Thymus (tissue), 11 donors: ENCODE results near the gene CLTB. TPM values are rescaled to one million over a fixed set of nuclear protein-coding genes. Genes with fewer than 3 reads are reported as not detected.

Experiments used
- DNase-seq, 9 donors: peaks; one replicate each; pipeline ENCODE4 v3.0.0-alpha.2; 2013; ENCODE audit warnings: low spot score in 9 of 9, low read depth in 6 of 9, missing footprints in 1 of 9
- H3K27ac ChIP-seq, 2 donors: one replicate each; pipeline ENCODE4 v1.5.1; 2013; ENCODE audit warnings: control low read depth in 1 of 2, low read depth in 1 of 2, low read length in 1 of 2, mild to moderate bottlenecking in 1 of 2, moderate library complexity in 1 of 2
- H3K27me3 ChIP-seq, 2 donors: one replicate each; pipeline ENCODE4 v1.5.1; 2013; ENCODE audit warnings: low read length in 1 of 2; ENCODE audit not compliant: control insufficient read depth in 2 of 2, insufficient read depth in 1 of 2
- H3K36me3 ChIP-seq, 2 donors: one replicate each; pipeline ENCODE4 v1.5.1; 2013; ENCODE audit warnings: low read length in 1 of 2, mild to moderate bottlenecking in 1 of 2, moderate library complexity in 1 of 2; ENCODE audit not compliant: control insufficient read depth in 2 of 2, insufficient read depth in 2 of 2
- H3K4me1 ChIP-seq, 2 donors: one replicate each; pipeline ENCODE4 v1.5.1; 2013; ENCODE audit warnings: low read length in 2 of 2; ENCODE audit not compliant: control insufficient read depth in 2 of 2, insufficient read depth in 2 of 2
- H3K4me3 ChIP-seq, 2 donors: one replicate each; pipeline ENCODE4 v1.5.1; 2013; ENCODE audit warnings: low read length in 2 of 2, control low read depth in 1 of 2, mild to moderate bottlenecking in 1 of 2
- H3K9me3 ChIP-seq, 2 donors: one replicate each; pipeline ENCODE4 v1.5.1; 2013; ENCODE audit warnings: low read length in 1 of 2, mild to moderate bottlenecking in 1 of 2; ENCODE audit not compliant: control insufficient read depth in 2 of 2, insufficient read depth in 1 of 2
- WGBS: extraction: QIAGEN DNeasy Blood & Tissue Kit; methylation state at CpG from one replicate; pipeline ENCODE4 v1.1.7; 2013; 5-methylcytosine and 5-hydroxymethylcytosine counted together
- polyA plus RNA-seq: library from polyadenylated mRNA; stranded (reverse); fragments of 200-250 nt; gene quantifications from one replicate; pipeline ENCODE4 v1.2.3, GENCODE V29; 2013
- total RNA-seq: library from RNA; stranded (reverse); fragments of 120-200 nt; gene quantifications from one replicate; pipeline ENCODE4 v1.2.4, GENCODE V29; 2013
- donor health status: healthy.

Gene CLTB
- total and polyA plus RNA-seq, 2 donors, result 93.3 to 129 TPM

- no peaks in the 10 kb centered on the region for H3K27me3 ChIP-seq
- DNase-seq, result peak; percentile 96 to 100 (median 98)
- H3K36me3 ChIP-seq, result peaks cover 39 to 55% of the 10 kb centered on the region in 2 donors
- peak within 1 kb of the TSS; percentile 70 to 97 for H3K4me3 ChIP-seq
- peaks cover 7 to 22% of the 10 kb centered on the region in 2 donors for H3K4me1 ChIP-seq
- H3K27ac ChIP-seq, result peak within 1 kb of the TSS; percentile 96 to 98
- H3K9me3 ChIP-seq, result peaks cover 0 to 7% of the 10 kb centered on the region in 2 donors
- under 1% methylated on average over 47 of the region's 47 CpGs for WGBS
These were observed 27.8 kb downstream of the CLTB start, which contains the start of the genes HIGD2A and NOP16 for GRCh38 chr5:176388444-176389134. TSS of gene HIGD2A (plus strand) at chr5:176388751. CDS start at chr5:176388820, 69 bp downstream. TSS of gene NOP16 (minus strand) at chr5:176388598. CDS start at chr5:176388539, 59 bp downstream.

- Histone ChIP-seq H3K27ac (no peak overlapping the region), H3K36me3 (peaks cover 42 to 55% of the 10 kb centered on the region in 2 donors), H3K4me1 (peaks cover 7 to 22% of the 10 kb centered on the region in 2 donors), H3K27me3 (no peaks in the 10 kb centered on the region), H3K9me3 (peaks cover 0 to 7% of the 10 kb centered on the region in 2 donors), H3K4me3 (peak overlapping the region; percentile 70 to 97)
- under 1% methylated on average over 29 of the region's 29 CpGs for WGBS
- DNase-seq, result no peak
These were observed 28.3 kb downstream of the CLTB start for GRCh38 chr5:176388003-176388443.

GRCh38 chr5:176387384-176387925, 28.9 kb downstream of the CLTB start:
- Histone ChIP-seq H3K4me3 (peak overlapping the region; percentile 70 to 97), H3K27me3 (no peaks in the 10 kb centered on the region), H3K27ac (no peak overlapping the region), H3K36me3 (peaks cover 38 to 56% of the 10 kb centered on the region in 2 donors), H3K9me3 (peaks cover 0 to 7% of the 10 kb centered on the region in 2 donors), H3K4me1 (peaks cover 7 to 22% of the 10 kb centered on the region in 2 donors)
- DNase-seq, result no peak
- 45% methylated on average over 8 of the region's 8 CpGs for WGBS

- Histone ChIP-seq H3K4me1 (peaks cover 7 to 22% of the 10 kb centered on the region in 2 donors), H3K9me3 (peaks cover 0 to 7% of the 10 kb centered on the region in 2 donors), H3K4me3 (no peak overlapping the region), H3K27me3 (no peaks in the 10 kb centered on the region), H3K36me3 (peaks cover 41 to 56% of the 10 kb centered on the region in 2 donors), H3K27ac (no peak overlapping the region)
- 96% methylated on average over 1 of the region's 1 CpG for WGBS
- no peak for DNase-seq
These were observed 29.8 kb downstream of the CLTB start for GRCh38 chr5:176386491-176386890.

- 98% methylated on average over 12 of the region's 12 CpGs for WGBS
- Histone ChIP-seq H3K4me3 (no peak overlapping the region), H3K27ac (no peak overlapping the region), H3K27me3 (no peaks in the 10 kb centered on the region), H3K36me3 (peaks cover 37 to 53% of the 10 kb centered on the region in 2 donors), H3K4me1 (peaks cover 7 to 22% of the 10 kb centered on the region in 2 donors), H3K9me3 (peaks cover 0 to 7% of the 10 kb centered on the region in 2 donors)
- DNase-seq, result no peak
These were observed 31.3 kb downstream of the CLTB start for GRCh38 chr5:176384991-176385390.

- DNase-seq, result no peak
- no peak overlapping the region for H3K4me3 ChIP-seq
- 97% methylated on average over 8 of the region's 8 CpGs for WGBS
- no peaks in the 10 kb centered on the region for H3K27me3 ChIP-seq
- peaks cover 0 to 7% of the 10 kb centered on the region in 2 donors for H3K9me3 ChIP-seq
- peaks cover 7 to 18% of the 10 kb centered on the region in 2 donors for H3K4me1 ChIP-seq
- H3K36me3 ChIP-seq, result peaks cover 37 to 53% of the 10 kb centered on the region in 2 donors
- H3K27ac ChIP-seq, result no peak overlapping the region
These were observed 31.9 kb downstream of the CLTB start for GRCh38 chr5:176384366-176384930.

- peaks cover 0 to 7% of the 10 kb centered on the region in 2 donors for H3K9me3 ChIP-seq
- peaks cover 7 to 16% of the 10 kb centered on the region in 2 donors for H3K4me1 ChIP-seq
- DNase-seq, result no peak
- WGBS, result 94% methylated on average over 9 of the region's 9 CpGs
- no peak overlapping the region for H3K4me3 ChIP-seq
- no peaks in the 10 kb centered on the region for H3K27me3 ChIP-seq
- H3K36me3 ChIP-seq, result peaks cover 37 to 53% of the 10 kb centered on the region in 2 donors
- H3K27ac ChIP-seq, result no peak overlapping the region
These were observed 32.4 kb downstream of the CLTB start for GRCh38 chr5:176383961-176384360.

GRCh38 chr5:176383248-176383905, 33.0 kb downstream of the CLTB start:
- Histone ChIP-seq H3K9me3 (peaks cover 0 to 3% of the 10 kb centered on the region in 2 donors), H3K27ac (no peak overlapping the region), H3K4me1 (peaks cover 7 to 16% of the 10 kb centered on the region in 2 donors), H3K27me3 (no peaks in the 10 kb centered on the region), H3K4me3 (no peak overlapping the region), H3K36me3 (peaks cover 37 to 53% of the 10 kb centered on the region in 2 donors)
- no peak for DNase-seq
- WGBS, result 92% methylated on average over 15 of the region's 15 CpGs
